Ishikawa (cell line): ENCODE data around the gene F12.

Experiments
- CEBPB ChIP-seq: IDR thresholded peaks from 2 replicates; pipeline ENCODE4 v1.6.1; 2012
- CREB1 ChIP-seq: IDR thresholded peaks from 2 replicates; pipeline ENCODE4 v1.6.1; 2012; ENCODE audit warnings: low read depth
- EGR1 ChIP-seq: IDR thresholded peaks from 2 replicates; pipeline ENCODE4 v1.6.1; 2012
- EP300 ChIP-seq: IDR thresholded peaks from 2 replicates; pipeline ENCODE4 v1.6.1; 2012; ENCODE audit warnings: borderline replicate concordance
- FOXM1 ChIP-seq: IDR thresholded peaks from 2 replicates; pipeline ENCODE4 v1.6.1; 2012; ENCODE audit warnings: low read depth, borderline replicate concordance
- NFIC ChIP-seq: IDR thresholded peaks from 2 replicates; pipeline ENCODE4 v1.6.1; 2012
- RAD21 ChIP-seq: IDR thresholded peaks from 2 replicates; pipeline ENCODE4 v1.6.1; 2012; ENCODE audit warnings: low read depth
- TAF1 ChIP-seq: IDR thresholded peaks from 2 replicates; pipeline ENCODE4 v1.6.1; 2012; ENCODE audit warnings: low read depth, mild to moderate bottlenecking
- TCF12 ChIP-seq: IDR thresholded peaks from 2 replicates; pipeline ENCODE4 v1.6.1; 2012; ENCODE audit warnings: low read depth
- TEAD4 ChIP-seq: IDR thresholded peaks from 2 replicates; pipeline ENCODE4 v1.6.1; 2012
- YY1 ChIP-seq: IDR thresholded peaks from 2 replicates; pipeline ENCODE4 v1.6.1; 2012; ENCODE audit warnings: low read depth
- ZBTB7A ChIP-seq: IDR thresholded peaks from 2 replicates; pipeline ENCODE4 v1.6.1; 2012; ENCODE audit warnings: low read depth
- TF ChIP-seq, protein P1 (sequence below): IDR thresholded peaks from 2 replicates; pipeline ENCODE4 v1.6.1; 2012
- TF ChIP-seq, protein P2 (sequence below): IDR thresholded peaks from 2 replicates; pipeline ENCODE4 v1.6.1; 2012; ENCODE audit warnings: low read depth, mild to moderate bottlenecking
- TF ChIP-seq, protein P3 (sequence below): IDR thresholded peaks from 2 replicates; pipeline ENCODE4 v1.6.1; 2012

The F12 gene

DNA sequence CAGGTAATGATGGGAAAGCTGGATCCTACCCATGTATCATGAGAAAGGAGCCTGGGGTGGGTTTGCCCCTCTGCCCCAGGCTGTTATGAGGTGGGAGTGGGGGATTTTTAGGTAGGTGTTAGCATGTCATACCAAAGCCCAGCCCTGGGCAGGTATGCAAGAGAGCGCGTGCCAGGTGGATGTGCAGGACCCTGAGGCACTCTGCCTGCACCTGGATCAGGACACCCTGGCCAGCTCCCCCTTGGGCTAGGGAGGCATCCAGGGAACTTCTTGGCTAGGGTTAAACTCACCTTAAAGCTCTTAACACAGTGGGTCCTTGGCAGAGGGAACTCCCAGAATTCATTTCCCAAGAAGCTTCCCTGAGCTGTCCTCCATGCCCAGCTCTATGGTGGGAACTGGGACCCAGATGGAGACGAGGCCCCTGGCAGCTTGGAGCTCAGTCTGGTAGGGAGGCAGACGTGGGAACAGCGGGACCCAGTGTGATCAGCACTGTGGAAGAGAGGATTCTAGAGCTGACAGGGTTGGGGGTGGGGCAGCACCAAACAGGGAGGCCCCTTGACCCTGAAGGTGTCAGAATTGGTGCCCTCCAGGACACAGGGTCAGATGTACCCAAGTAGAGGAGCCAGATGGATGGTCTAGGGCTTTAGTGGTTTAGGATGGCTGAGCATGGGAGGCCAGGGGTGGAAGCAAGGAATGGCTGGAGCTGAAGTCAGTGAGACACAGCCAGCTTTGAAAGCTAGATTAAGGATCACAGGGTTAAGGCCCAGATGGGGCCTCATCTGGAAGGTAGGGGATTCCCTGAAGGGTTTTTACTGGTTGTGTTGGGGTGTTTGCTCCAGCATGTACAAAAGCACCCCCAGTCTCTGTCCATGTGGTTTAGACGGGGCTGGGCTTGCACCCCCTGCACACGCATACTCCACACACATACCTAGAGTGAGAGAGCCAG lies 35.0 kb upstream of the F12 start:
- TF ChIP-seq EGR1 (no peak), TEAD4 (no peak), FOXM1 (no peak), EP300 (no peak), RAD21 (no peak), YY1 (no peak), NFIC (no peak), CEBPB (no peak), ZBTB7A (no peak), TCF12 (no peak), CREB1 (no peak), TAF1 (no peak)
- TF ChIP-seq, protein P1, sequence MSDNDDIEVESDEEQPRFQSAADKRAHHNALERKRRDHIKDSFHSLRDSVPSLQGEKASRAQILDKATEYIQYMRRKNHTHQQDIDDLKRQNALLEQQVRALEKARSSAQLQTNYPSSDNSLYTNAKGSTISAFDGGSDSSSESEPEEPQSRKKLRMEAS = no peak
- TF ChIP-seq, protein P2, sequence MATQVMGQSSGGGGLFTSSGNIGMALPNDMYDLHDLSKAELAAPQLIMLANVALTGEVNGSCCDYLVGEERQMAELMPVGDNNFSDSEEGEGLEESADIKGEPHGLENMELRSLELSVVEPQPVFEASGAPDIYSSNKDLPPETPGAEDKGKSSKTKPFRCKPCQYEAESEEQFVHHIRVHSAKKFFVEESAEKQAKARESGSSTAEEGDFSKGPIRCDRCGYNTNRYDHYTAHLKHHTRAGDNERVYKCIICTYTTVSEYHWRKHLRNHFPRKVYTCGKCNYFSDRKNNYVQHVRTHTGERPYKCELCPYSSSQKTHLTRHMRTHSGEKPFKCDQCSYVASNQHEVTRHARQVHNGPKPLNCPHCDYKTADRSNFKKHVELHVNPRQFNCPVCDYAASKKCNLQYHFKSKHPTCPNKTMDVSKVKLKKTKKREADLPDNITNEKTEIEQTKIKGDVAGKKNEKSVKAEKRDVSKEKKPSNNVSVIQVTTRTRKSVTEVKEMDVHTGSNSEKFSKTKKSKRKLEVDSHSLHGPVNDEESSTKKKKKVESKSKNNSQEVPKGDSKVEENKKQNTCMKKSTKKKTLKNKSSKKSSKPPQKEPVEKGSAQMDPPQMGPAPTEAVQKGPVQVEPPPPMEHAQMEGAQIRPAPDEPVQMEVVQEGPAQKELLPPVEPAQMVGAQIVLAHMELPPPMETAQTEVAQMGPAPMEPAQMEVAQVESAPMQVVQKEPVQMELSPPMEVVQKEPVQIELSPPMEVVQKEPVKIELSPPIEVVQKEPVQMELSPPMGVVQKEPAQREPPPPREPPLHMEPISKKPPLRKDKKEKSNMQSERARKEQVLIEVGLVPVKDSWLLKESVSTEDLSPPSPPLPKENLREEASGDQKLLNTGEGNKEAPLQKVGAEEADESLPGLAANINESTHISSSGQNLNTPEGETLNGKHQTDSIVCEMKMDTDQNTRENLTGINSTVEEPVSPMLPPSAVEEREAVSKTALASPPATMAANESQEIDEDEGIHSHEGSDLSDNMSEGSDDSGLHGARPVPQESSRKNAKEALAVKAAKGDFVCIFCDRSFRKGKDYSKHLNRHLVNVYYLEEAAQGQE = no peak
- TF ChIP-seq, protein P3, sequence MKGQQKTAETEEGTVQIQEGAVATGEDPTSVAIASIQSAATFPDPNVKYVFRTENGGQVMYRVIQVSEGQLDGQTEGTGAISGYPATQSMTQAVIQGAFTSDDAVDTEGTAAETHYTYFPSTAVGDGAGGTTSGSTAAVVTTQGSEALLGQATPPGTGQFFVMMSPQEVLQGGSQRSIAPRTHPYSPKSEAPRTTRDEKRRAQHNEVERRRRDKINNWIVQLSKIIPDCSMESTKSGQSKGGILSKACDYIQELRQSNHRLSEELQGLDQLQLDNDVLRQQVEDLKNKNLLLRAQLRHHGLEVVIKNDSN = no peak

DNA sequence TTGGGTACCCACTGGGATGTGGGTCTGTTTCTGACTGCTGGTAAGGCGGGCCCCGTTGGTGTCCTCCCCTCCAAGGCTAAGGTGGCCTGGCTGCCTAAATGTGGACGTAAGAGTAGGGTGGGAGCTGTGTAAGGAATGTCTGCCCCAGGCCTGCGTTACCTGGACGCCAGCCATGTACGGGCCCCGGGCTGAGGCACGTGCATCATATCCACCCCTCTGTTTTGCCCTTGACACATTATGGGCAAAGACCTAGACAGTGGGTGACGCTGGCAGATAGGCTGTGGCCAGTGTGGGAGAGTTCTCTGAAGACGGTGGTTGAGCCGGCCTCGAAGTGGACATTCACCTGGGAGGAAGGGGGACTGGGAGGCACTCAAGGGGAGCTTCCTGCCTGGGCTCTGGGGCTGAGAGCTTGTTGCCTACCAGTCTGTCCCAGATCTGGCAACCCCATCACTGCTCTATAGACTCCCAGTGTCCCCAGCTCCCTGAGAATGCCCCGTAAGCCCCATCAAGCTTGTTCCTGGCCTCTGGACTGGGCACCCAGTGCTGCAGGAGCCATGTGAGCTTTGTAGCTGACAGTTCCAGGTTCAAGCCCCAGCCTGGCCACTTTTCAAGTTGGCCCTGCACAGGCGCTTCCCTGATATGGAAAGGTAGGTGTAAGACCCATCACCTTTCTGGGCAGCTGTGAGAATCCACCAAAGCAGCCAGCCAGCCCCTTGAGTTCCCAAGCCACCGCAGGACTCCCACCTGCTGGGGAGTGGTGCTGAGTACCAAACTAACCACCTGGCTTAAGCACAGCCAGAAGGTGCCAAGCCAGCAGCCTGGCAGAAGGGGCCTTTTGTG lies 34.0 kb upstream of the F12 start:
- TF ChIP-seq TEAD4 = no peak
- TF ChIP-seq, protein P2 = no peak
- TF ChIP-seq, protein P3 = no peak
- no peak for TF ChIP-seq YY1
- no peak for TF ChIP-seq FOXM1
- TF ChIP-seq EP300 = no peak
- no peak for TF ChIP-seq CREB1

DNA sequence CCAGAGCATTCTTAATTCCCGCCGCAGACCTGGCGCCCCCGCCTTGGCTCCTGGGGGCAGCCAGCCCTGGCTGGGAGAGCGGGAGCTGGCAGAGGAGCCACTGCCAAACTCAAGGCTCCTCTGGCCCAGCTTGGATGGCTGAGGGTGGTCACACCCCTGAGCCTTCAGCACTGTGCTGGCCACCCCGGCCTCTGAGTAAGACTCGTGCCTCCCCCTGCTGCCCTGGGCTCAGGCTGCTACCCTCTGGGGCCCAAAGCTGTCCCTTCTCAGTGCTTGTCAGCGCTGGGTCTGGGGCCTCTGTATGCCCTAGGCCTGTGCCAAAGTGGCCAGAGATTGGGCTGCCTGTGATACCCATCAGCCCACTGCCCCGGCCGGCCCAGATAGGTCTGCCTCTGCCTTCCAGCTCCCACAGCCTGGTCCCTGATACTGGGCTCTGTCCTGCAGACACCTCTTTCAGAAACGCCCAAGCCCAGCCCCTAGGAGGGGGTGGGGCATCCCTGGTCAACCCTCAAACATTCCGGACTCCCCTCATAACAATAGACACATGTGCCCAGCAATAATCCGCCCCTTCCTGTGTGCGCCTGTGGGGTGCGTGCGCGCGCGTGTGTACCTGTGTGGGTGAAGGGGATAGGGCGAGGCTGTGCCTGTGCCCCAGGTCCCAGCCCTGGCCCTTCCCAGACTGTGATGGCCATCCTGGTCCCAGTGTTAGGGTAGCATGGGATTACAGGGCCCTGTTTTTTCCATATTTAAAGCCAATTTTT lies 32.9 kb upstream of the F12 start:
- TF ChIP-seq RAD21 = no peak
- no peak for TF ChIP-seq TEAD4
- TF ChIP-seq CEBPB = no peak
- no peak for TF ChIP-seq CREB1
- no peak for TF ChIP-seq EGR1
- no peak for TF ChIP-seq ZBTB7A
- TF ChIP-seq, protein P1 = no peak
- TF ChIP-seq FOXM1 = no peak
- TF ChIP-seq EP300 = no peak
- TF ChIP-seq NFIC = no peak

DNA sequence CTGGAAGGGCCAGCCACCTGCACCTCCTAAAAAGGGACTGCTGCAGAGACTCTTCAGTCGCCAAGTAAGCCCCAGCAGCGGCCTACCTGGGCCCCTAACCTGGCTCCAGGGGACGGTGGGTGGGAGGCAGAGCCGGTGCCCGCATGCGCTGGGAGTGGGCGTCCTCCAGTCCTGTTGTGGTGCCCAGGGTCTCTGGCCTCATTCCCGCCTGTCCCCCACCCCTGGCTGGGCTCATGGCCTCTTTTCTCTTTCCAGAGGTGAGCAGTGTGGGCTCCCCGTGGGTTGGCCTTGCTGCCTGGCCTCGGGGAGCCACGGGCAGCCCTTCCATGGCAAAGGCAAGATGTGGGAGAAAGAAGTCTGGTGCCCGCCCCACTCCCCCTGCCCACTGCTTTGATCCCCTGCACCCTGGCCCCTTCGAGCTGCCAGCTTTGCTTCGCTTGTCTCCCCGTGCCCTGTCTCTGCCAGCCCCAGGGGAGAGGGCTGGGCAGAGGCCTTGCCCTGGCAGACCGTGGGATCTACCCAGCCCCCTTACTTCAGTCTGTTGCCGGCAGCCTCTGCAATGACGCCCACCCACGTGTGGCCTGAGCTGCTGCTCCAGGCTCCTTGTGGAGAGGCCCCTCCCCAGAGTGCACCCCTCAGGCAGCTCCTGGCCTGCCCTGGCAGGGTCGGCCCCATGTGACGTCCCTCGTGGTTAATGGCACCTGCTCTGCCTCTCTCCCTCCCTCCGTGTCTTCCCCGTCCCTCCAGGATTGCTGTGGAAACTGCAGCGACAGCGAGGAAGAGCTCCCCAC lies 31.8 kb upstream of the F12 start:
- TF ChIP-seq CREB1 = no peak
